Activated T-helper 1 cell treated with anti-CD3 and anti-CD28 coated beads, Interleukin-2, amount 50 U/mL, for 16 hours (primary cell): ENCODE measurements around the gene HOMEZ.
"Not testable (repeated sequence)": the region's sequence is repeated elsewhere in the genome, so short reads cannot be mapped to it uniquely, and the experiment has no call there.

ENCODE experiments used
- DNase-seq, 2 donors: peaks; one replicate each; pipeline ENCODE4 v3.0.0-alpha.2; 2020; ENCODE audit warnings: low read depth in 1 of 2, low spot score in 1 of 2

The HOMEZ gene

GRCh38 chr14:23284654-23285529 lies 1.0 kb downstream of the HOMEZ start:
- no peak for DNase-seq

DNA sequence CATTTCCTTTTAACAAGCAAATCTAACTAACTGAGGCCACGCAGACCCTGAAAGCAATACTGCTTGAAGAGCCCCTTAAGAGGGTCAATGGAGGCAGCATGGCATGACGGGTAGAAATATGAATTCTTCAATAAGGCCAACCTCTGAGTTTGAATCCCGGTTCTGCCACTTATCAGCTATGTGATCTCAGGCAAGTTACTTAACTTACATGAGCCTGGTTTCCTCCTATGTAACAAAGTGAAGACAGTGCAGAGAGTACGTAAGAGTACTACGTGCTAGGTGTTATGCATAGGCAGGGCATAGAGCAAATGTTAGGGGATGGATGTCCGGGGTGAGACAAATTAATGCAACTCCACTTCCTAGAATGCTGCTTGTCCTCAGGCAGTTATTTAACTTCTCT lies 4.7 kb downstream of the HOMEZ start:
- no peak for DNase-seq

DNA sequence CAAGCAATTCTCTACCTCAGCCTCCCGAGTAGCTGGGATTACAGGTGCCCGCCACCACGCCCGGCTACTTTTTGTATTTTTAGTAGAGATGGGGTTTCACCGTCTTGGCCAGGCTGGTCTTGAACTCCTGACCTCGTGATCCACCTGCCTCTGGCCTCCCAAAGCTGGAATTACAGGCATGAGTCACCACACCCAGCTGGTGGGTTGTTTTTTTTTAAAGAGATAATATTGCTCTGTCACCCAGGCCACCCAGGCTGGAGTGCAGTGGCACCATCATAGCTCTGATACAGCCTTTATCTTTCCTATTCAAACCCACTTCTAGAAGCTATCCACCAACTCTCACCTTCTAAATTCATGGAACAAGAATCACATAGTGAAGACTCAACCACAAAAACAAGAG lies 8.0 kb downstream of the HOMEZ start:
- not testable (repeated sequence) for DNase-seq

DNA sequence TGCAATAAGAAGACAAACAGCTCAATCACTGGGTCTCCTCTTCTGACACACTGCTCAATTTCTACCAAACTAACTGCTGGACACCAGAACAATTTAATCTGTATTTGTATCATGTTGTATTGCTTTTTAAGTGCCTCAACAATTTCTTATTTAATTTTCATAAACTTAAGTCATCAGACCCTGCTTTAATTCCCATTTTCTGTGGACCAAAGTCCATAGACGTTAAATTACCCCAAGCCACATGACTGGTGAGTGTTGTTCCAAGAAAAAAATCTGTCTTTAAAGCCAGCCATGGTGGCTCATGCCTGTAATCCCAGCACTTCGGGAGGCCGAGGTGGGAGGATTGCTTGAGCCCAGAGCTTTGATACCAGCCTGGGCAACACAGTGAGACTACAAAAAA lies 8.7 kb downstream of the HOMEZ start:
- DNase-seq = no peak

DNA sequence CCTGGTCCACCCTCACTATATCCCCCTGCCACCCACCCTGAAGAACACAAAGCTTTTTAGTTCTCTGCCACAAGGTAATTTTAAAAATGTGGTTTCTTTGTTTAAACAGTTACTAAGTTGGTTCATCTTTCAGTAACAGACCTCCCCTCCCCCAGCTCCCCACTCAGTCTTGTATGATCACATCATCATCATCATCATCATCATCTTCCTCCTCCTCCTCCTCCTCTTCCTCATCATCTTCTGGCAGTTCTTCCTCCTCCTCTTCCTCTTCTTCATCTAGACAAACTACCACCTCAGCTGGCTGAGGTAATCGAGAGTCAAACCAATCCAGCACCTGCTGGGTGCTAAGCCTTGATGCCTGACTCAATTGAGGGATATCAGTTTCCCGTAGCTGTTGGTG lies 10.5 kb downstream of the HOMEZ start:
- DNase-seq = no peak

- no peak for DNase-seq
Measured at GRCh38 chr14:23269193-23269592, 16.7 kb downstream of the HOMEZ start.

- not testable (repeated sequence) for DNase-seq
Measured at GRCh38 chr14:23260849-23261248, 25.1 kb downstream of the HOMEZ start.

- DNase-seq = no peak
Measured at GRCh38 chr14:23259426-23259825, 26.5 kb downstream of the HOMEZ start.

- DNase-seq = no peak
Measured at GRCh38 chr14:23258256-23258655, 27.7 kb downstream of the HOMEZ start.

DNA sequence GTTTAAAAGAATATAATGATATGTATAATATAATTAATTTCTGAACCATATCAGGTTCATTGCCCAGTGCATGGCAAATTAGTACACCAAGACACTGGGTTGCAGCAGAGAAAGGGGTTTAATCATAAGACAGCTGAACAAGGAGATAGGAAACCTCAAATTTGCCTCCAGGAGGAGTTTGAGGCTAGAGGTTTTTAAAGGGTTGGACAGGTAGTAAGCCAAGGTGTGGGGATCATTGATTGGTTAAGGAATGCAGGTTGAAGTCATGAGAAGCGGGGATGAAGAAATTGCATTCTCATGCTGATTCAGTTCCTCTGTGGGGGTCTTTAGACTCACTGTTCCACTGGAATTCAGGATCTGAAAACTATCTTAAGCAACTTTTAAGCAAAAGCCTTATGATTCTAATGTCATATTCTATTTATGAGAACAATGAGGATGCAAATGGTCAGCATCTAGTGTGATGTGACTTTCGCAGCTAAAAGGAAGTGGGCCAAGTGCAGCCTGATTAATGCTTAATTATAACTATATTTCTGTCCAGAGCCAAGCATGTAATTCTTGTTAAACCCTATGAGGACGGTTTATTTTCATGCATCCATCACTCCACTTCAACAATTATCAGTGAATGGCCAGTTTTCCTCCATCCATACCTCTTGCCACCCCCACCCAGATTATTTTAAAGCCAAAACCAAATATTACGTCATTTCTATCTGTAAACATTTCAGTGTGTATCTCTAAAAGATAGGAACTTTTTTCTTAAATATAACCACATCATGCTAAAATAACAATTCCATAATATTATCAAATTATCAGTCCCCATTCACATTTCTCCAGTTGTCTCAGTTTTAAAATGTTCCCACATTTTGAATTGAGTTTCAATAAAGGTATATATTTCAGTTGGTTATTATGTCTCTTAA lies 33.3 kb downstream of the HOMEZ start:
- no peak for DNase-seq

DNA sequence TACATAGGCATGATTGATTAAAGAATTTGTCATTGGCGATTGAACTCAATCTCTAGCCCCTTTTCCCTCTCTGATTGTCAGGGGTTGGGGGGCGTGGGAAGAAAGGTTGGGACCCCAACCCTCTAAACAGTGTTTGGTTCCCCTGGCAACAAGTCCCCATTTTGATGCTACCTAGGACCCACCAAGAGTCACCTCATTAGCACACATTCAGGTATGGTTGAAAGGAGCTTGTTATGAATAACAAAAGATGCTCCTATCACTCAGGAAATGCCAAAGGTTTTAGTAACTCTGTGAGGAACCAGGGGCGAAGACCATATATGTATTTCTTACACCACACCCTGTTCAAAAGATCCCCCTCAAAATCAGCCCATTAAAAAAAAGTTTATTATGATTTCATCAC lies 33.9 kb downstream of the HOMEZ start:
- no peak for DNase-seq

GRCh38 chr14:23249824-23250223 lies 36.1 kb downstream of the HOMEZ start:
- no peak for DNase-seq

GRCh38 chr14:23248601-23249000 lies 37.3 kb downstream of the HOMEZ start:
- no peak for DNase-seq

GRCh38 chr14:23245282-23245681 lies 40.6 kb downstream of the HOMEZ start:
- DNase-seq = no peak

- no peak for DNase-seq
Measured at GRCh38 chr14:23243066-23243465, 42.9 kb downstream of the HOMEZ start.

DNA sequence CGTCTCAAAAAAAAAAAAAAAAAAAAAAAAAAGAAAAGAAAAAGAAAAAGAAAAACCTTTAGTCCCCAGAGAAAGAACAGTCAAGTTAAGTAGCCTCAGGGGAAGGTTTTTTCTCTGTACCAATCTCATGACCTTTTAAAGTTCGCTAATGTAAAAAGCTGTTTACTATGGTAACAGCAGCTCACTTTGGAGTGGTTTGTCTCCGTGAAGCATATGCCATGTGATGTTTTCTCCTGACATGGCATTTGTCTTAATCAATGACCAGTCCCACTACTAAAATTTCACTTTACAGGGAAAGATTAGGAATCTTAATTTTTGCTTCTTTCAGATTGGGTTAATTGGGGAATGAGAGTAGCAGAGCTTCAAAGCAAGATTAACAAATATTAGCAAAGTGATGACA lies 43.9 kb downstream of the HOMEZ start:
- DNase-seq = no peak

GRCh38 chr14:23241061-23241715 lies 44.7 kb downstream of the HOMEZ start:
- not testable (repeated sequence) for DNase-seq

DNA sequence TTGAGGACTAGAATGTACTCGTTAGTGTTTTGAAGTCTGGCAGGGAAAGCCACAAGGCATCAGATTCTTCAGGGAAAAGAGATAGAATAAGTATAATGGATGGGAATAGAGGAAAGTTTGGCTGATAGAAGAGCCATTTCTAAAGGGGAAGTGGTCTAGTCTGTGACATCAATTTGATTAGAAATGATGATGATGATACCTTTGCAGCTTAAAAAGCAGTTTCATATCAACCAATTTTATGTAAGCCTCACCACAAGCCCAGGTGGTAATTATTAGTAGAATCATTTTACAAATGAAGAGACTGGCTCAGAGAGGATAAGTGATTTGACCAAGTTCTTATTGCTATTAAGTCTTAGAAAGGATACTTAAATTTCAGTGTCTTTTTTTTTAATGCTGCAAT lies 45.3 kb downstream of the HOMEZ start:
- no peak for DNase-seq

- DNase-seq = peak; percentile 25 to 65
Measured at GRCh38 chr14:23237772-23238594, 47.9 kb downstream of the HOMEZ start, which contains the start of gene RNF212B. Gene RNF212B, plus strand, starts transcription at chr14:23237936. Its CDS starts 2,410 bp downstream, at chr14:23240346.

DNA sequence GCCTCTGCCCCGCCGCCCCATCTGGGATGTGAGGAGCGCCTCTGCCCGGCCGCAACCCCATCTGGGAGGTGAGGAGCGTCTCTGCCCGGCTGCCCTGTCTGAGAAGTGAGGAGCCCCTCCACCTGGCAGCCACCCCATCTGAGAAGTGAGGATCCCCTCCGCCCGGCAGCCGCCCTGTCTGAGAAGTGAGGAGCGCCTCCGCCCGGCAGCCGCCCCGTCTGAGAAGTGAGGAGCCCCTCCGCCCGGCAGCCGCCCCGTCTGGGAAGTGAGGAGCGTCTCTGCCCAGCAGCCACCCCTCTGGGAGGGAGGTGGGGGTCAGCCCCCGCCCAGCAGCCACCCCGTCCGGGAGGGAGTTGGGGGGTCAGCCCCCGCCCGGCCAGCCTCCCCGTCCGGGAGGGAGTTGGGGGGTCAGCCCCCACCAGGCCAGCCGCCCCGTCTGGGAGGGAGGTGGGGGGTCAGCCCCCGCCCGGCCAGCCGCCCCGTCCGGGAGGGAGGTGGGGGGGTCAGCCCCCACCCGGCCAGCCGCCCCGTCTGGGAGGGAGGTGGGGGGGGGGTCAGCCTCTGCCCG lies 53.6 kb downstream of the HOMEZ start:
- not testable (repeated sequence) for DNase-seq
